Activated CD4-positive, alpha-beta T cell treated with anti-CD3 and anti-CD28 coated beads, Interleukin-2, Interleukin-6, amounts not matched to agents 100 ng/mL and 50 ng/mL, durations not matched to agents 16 hours and 8 hours (primary cell): ENCODE data around the gene TRIM49.
"Not testable (repeated sequence)": the region's sequence is repeated elsewhere in the genome, so short reads cannot be mapped to it uniquely, and the experiment has no call there.

Experiments used
- DNase-seq: peaks from one replicate; pipeline ENCODE4 v3.0.0-alpha.2; 2020

Gene TRIM49

GRCh38 chr11:89808475-89808874 lies at the start of gene TRIM49:
Gene TRIM49, minus strand, starts transcription at chr11:89808575. Its CDS starts 4,106 bp downstream, at chr11:89804469.
- DNase-seq: not testable (repeated sequence)

GRCh38 chr11:89826694-89827093 lies 18.3 kb upstream of the TRIM49 start:
- DNase-seq: not testable (repeated sequence)

GRCh38 chr11:89820008-89820407 lies 11.6 kb upstream of the TRIM49 start:
- DNase-seq: not testable (repeated sequence)

GRCh38 chr11:89813535-89813934 lies 5.2 kb upstream of the TRIM49 start:
- not testable (repeated sequence) for DNase-seq

- DNase-seq: not testable (repeated sequence)
Observed at GRCh38 chr11:89787506-89788063, 20.8 kb downstream of the TRIM49 start.

- DNase-seq: not testable (repeated sequence)
Observed at GRCh38 chr11:89785726-89786125, 22.6 kb downstream of the TRIM49 start.

- DNase-seq: not testable (repeated sequence)
Observed at GRCh38 chr11:89750822-89751221, 57.6 kb downstream of the TRIM49 start.
